GM18502 (cell line): ENCODE measurements around the gene SYN1.
A peak's percentile ranks its signal among the peaks of the same experiment; 100 is the strongest.
"Not testable (repeated sequence)": the region's sequence is repeated elsewhere in the genome, so short reads cannot be mapped to it uniquely, and the experiment has no call there.

ENCODE experiments used
- ATAC-seq: cut with Tn5 transposase; IDR thresholded peaks from one replicate; pipeline ENCODE4 v1.9.1; 2021; ENCODE audit warnings: mild to moderate bottlenecking; ENCODE audit not compliant: unreplicated experiment, poor library complexity

SYN1 gene

GRCh38 chrX:47619486-47620302 is at the start of gene SYN1:
Gene SYN1 (minus strand): TSS chrX:47619857. CDS start chrX:47619728, 129 bp downstream.
- peak; percentile 68 for ATAC-seq

DNA sequence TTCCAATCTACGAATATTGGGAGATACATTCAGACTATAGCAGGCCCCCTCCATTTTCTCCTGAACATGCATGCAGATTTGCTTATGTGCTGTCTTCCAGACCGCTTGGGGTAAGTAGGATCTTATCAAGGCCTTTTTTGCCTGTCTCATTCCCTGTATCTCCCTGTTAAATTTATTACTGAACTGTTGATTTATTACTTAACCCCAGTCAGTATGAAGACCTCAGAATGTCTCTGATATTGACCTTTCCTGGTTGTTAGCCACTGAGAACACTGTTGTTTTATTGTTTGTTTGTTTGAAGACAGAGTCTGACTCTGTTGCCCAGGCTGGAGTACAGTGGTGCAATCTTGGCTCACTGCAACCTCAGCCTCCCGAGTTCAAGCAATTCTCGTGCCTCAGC is 46.1 kb upstream of the SYN1 start:
- ATAC-seq = not testable (repeated sequence)

- no peak for ATAC-seq
Measured at GRCh38 chrX:47664737-47665136, 45.1 kb upstream of the SYN1 start.

DNA sequence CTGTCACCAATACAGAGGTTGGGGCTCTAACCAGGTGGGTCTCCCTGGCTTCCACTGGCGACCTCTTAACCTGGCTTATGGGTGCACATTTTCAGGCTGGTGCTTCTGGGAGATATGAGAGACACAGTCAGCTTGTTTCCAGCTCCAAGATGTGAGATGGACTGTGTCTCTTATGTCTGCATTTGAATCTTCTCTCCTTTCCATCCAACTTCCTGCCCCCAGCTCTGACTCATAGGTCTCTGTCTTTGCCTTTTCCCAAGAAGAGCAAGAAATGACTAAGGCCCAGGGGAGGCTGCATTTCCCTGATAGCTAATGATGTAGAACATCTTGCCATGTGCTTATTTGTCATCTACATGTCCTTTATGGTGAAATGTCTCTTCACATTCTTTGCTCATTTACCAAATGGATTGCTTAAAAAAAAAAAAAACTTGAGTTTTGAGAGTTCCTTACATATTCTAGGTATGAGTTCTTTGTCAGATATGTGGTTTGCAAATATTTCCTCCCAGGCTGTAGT is 42.5 kb upstream of the SYN1 start:
- no peak for ATAC-seq

- no peak for ATAC-seq
Measured at GRCh38 chrX:47661539-47661938, 41.9 kb upstream of the SYN1 start.

DNA sequence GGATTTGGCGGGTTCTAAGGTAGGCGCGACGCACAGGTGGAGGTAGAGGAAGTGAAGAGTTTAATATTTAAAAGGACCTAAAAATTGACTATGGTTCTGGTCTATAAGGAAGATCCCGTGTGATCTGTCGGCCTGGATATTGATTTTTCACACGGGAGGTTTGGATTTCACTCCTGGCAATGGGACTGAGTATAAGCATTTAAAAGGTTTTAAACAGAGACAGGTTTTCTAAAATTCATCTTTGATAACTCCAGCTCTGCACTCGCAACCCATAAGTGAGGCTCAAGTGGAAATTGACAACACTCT is 39.7 kb upstream of the SYN1 start:
- no peak for ATAC-seq

- peak; percentile 86 for ATAC-seq
Measured at GRCh38 chrX:47658684-47659420, 39.2 kb upstream of the SYN1 start, which contains the start of gene UXT. Gene UXT (minus strand): TSS chrX:47659180. CDS start chrX:47658927, 253 bp downstream.

GRCh38 chrX:47658301-47658683 is 38.6 kb upstream of the SYN1 start:
- no peak for ATAC-seq

DNA sequence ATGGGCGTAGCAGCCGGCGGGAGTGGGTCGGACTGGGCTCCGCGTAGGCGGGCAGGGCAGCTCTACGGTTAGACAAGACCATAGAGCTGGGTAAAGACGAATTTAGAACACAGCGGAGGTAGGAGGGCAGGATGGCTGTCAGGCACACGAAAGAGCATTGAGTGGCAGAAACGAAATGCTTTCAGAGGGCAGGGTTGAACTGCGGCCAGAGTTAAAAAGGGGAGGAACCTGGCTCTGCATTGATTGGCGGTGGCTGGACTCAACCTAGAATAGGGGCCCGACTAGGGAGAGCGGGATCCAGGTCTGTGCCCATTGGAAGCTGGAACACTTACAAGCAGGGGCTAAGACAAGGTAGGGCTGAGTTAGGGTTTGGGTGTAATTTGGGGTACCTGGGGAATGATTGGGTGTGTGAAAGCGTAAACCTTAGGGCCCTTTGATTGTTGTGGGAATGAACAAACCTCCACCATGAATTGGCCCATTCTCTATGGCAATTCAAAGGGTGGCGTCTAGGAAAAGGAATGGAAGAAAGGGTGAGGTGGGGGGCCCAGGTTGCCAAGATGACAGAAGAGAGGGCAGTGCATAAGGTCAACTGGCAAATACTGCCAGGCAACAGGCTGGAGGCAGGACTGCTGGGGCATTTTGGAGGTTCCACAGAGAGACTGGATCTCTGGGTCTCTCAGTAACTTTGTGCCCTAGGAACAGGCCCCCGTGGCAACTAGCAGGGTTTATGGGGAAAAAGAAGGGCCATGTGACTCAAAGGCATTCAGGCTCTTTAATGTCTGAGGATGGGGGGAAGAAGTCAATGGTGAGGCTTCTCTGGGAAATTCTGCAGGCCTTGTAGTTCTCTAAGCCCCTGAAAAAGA is 31.6 kb upstream of the SYN1 start:
- no peak for ATAC-seq

DNA sequence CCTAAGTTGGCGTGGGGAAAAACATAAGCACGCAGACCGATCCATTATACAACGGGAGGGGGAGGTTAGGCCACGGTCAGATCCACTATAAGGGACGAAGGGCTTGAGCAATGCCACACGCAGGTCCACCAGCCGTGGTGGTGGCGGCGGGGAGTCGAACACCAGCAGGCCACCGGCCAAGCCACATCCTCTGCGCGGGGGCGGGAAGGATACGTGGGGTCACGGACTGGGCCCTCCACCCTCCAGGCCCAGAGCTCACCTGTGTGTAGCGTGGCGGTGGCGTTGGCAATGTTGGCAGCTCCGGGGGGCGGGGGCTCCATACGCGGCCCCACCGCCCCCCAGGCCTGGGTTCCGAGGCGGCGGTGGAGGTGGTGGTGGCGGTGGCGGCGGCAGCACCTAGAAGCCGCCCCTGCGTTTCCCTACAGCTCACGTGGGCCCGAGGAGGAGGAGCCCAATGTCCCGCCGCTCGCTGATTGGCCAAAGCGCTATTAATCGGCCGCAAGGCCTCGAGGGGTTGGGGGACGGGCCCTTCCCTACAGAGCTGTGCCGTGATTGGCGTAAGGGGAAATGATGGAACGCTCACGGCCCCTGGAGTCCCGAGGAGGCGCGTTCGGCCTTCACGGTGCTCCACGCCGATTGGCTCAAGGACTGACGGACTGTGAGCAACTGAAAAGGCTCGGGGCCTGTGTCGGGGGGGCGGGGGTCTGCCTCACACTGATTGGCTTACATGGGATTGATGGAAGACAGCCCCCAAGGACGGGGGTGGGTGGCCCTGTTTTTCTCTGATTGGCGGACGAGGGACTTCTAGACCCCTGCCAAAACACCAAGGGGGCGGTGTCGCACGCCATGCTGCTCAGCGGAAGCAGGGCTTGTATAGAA is 30.7 kb upstream of the SYN1 start, which contains the start of gene ELK1:
Gene ELK1 (minus strand): TSS at position 400 of the 879 bp plus-strand sequence. CDS start 9,122 bp downstream, outside the sequence.
- ATAC-seq = peak; percentile 92

DNA sequence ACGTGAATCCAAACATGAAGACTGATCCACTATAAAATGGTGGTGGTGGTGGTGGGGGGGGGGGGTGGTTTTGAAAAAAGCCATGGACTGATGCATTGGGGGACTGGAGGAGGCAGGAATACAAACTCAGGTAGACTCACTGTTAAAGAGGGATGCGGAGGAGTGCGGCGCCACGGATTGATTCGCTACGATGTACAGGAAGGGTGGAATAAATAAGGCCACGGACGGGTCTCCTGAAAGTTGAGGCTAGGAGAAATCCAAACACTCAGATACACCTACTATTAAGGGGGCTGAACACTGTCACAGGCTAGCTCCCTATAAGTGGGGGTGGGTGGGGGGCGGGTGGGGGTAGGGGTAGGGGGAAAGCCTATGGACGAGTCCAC is 30.1 kb upstream of the SYN1 start:
- no peak for ATAC-seq

- ATAC-seq = no peak
Measured at GRCh38 chrX:47649271-47649670, 29.6 kb upstream of the SYN1 start.

GRCh38 chrX:47648376-47648775 is 28.7 kb upstream of the SYN1 start:
- ATAC-seq = no peak

DNA sequence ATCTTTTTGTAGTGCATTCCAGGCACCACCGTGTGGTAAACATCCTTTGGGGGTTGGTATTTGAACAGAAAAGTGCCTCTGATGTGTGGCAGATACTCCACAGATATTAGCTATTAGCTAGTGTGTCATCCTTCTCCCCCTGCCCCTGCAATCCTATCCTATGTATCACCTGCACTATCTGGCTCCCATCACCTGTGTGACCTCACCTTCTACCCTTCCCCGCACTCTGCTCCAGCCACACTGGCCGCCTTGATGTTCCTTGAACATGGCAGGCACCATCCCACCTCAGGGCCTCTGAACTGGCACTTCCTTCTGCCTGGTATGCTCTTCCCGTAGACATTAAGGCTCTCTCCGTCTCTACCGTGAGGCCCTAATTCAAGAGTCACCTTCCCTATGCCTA is 27.0 kb upstream of the SYN1 start:
- ATAC-seq = no peak

GRCh38 chrX:47645530-47645929 is 25.9 kb upstream of the SYN1 start:
- ATAC-seq = no peak

DNA sequence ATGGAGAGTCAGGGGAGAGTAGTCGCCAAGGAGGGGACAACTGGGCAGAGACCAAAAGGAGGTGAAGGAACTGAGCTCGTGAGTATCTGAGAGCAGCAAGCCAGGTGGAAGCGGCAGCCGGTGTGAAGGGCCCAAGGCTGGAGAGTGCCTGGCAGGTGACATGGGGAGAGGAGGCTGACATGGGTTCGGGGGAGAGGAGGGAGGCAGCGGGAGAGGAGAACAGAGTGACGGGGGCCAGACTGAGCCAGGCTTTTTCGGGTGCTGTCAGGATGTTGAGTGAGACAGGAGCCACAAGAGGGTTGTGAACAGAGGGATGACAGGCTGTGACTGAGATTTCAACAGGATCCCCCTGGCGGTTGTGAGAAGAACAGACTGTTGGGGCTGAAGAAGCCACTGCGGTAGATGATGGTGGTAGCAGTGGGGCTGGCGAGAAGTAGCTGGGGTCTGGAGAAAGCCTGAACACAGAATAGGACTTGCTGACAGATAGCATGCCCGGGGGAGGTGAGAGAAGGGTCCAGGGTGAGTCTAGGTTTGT is 25.0 kb upstream of the SYN1 start:
- no peak for ATAC-seq

- ATAC-seq = no peak
Measured at GRCh38 chrX:47643926-47644325, 24.3 kb upstream of the SYN1 start.

DNA sequence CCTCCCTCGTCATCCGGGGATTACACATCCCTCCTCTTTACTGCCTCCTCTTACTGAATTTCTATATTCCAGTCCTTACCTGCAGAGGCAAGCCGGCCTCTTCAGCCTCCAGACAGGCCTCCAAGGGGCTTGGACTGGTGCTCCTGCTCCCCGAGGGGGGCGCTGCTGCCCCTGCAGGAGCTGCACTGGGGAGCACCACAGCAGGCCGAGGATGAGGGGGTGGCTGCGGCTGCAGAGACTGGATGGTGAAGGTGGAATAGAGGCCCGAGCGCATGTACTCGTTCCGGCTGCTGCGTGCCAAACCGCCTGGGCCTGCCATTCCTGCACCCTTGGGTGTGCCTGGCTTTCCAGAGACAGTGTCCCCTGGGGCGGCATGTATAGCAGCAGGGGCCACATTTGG is 19.2 kb upstream of the SYN1 start:
- no peak for ATAC-seq

DNA sequence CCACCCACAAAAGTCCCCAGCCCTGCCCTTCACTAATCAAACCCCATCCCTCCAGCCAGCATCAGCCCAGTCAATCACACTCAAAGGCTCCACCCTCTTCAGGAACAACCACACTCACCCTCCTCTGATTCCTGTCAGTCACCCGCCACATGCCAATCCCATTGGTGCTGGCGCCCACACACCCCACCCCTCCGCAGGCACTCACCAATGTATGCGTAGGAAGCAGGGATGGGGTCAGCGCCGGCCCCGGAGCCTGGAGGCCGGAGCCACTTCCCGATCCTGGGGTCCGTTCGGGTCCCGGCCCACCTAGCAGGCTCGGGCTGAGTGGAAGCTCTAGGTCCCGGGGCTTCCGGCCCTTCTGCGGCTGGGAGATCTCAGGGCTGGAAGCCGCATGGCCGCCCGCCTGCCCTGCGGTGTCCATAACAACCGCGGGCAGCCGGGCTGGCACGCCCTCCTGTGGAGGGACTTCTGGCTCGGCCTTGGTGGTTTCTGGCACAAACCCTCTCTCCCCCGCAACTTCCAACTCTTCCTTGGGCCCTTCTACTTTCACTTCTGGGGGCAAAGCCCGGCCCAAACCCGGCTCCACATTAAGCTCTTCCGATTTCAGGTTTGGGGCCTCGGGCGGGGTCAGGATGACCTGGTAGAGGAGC is 18.0 kb upstream of the SYN1 start:
- ATAC-seq = peak; percentile 97
